ENCODE results near the gene TMEM100.

Gene TMEM100

DNA sequence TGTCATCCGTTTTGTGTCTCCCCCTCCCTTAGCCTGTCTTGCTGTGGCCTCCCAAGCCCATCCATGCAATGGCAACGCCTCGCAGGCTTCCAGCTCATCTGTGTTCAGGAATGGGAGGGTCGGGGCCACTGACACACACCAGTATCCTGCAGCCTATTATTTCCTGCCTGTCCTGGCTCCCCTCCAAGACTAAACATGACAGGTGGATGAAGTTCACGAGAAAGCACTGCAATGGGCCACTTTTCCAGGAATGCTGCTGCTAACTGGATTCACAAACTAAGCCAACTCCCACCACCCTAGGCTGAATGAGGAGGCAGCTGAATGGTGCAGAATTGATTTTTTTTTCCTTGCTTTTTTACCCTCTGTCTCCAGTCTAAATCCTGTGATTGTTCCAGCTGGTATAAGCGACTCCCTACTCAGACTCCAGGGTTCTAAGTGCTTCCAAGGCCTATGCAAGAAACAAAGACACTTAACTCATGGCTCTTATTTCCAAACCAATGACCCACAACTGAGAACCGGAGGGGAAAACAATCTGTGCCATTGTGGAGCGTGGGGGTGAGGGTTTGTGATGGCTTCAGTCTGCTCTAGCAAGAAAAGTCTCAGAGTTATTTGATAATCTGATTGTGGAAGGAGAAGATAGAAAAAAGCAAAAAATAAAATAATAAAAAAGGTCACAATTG is 23.3 kb downstream of the TMEM100 start:
- TF ChIP-seq GATA2 (IDR thresholded peaks at IDR 0.05; ENCODE audit: low read depth, low read length) (no peak), GATA3 (IDR thresholded peaks at IDR 0.05; ENCODE audit: low read depth, low read length) (no peak)

DNA sequence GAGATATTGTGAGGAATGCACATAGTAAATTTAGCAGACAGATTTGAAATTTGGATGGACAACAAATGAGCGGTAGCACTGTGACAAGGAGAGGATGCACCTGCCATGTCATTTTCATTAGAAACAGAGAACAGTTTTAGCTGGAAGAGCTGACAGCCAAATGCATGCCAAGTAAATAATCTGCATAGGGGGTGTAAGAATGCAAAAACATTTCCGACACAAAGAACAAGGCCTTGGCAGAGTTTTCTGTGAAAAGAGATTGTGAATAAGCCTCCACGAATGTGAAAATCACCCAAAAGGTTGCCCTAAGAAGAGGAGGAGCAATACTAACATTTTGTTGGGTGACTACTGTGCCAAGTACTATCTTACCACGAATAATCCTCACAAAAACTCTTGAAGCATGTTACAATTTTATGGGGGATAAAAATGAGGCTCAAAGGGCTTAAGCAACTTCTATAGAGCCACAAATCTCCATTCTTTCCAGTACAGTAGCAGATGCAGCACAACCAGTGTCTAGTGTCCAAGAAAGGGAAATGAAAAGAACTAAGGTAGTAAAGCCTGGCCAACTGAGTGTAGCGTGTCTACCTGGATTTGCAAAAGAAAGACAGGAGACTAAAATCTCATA is 28.3 kb downstream of the TMEM100 start:
- no peak for TF ChIP-seq GATA2 (IDR thresholded peaks at IDR 0.05; ENCODE audit: low read depth, low read length)
- no peak for TF ChIP-seq GATA3 (IDR thresholded peaks at IDR 0.05; ENCODE audit: low read depth, low read length)

DNA sequence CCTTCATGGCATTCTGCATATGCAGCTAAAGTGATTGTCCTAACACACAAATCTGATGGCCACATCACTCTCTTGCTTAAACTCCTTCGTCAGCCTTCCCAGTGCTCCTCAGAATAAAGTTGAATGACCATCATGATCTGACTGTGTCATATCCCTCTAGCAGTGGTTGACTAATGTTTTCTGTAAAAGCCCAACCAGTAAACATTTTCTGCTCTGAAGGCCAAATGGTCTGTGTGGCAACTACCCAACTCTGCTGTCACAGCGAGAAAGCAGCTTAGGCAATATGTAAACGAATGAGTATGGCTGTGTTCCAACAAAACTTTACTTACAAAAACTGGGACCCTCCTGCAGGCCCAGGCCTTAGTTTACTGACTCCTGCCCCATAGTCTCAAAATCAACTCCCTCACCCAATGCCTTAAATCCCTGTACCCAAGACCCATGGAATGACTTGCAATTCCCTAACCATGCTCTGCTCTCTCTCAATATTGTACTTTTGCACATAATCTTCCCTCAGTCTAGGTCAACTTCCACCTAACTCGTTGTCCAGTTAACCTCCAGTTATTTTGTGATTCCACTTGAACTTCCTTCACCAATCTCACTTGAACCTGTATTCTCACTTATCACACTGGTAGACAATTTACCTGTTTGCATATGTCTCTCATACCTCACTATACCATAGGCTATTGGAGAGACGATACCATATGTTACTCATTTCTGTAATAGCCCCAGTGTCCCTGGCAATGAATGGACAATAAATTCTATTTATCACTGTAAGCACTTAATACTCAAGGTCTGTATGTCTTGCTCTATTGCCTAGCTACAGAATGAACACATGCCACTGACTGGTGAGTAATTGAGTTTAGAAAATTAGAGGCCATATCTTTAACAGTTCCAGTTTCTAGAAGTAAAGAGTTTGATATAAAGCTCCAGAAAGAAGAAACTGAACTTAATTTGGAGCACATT is 29.1 kb downstream of the TMEM100 start:
- TF ChIP-seq GATA3 (IDR thresholded peaks at IDR 0.05; ENCODE audit: low read depth, low read length): peak; percentile 49; the same call in 1 of the 2 replicates
- TF ChIP-seq GATA2 (IDR thresholded peaks at IDR 0.05; ENCODE audit: low read depth, low read length): no peak

DNA sequence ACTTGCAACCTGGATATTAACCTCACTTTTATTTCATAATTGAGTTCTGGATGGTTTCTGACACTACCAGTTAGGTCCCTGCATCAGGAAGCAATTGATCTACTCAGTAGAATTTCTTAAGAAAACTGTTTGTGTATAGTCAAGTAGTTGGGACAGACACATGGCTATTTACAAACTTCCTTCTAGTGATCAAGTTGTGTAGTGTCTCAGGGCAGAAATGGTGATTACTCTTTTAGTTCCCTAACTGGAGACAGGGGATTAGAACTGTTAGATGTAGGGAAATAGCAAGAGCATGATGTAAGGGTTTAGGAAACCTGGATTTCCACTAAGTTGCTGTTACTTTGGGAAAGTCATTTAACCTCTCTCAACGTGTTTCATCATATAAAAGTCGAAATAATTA is 30.4 kb downstream of the TMEM100 start:
- no peak for TF ChIP-seq GATA2 (IDR thresholded peaks at IDR 0.05; ENCODE audit: low read depth, low read length)
- no peak for TF ChIP-seq GATA3 (IDR thresholded peaks at IDR 0.05; ENCODE audit: low read depth, low read length)

DNA sequence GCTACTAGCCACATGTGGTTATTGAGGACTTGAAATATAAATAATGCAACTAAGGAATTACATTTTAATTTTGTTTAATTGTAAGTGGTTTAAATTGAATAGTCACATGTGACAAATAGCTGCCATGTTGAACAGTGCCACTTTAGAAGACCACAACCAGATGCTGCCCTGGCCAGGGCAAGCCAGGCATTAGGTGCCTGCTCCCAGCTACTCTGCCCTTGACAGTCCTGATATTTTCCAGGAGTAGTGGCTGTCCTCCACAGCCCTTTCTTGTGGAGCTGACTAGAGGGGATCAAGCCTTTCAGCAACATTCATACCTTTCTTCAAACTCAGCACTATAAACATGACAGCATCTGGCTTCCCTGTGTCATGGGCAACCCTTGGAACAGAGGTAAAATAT is 31.0 kb downstream of the TMEM100 start:
- no peak for TF ChIP-seq GATA2 (IDR thresholded peaks at IDR 0.05; ENCODE audit: low read depth, low read length)
- no peak for TF ChIP-seq GATA3 (IDR thresholded peaks at IDR 0.05; ENCODE audit: low read depth, low read length)

DNA sequence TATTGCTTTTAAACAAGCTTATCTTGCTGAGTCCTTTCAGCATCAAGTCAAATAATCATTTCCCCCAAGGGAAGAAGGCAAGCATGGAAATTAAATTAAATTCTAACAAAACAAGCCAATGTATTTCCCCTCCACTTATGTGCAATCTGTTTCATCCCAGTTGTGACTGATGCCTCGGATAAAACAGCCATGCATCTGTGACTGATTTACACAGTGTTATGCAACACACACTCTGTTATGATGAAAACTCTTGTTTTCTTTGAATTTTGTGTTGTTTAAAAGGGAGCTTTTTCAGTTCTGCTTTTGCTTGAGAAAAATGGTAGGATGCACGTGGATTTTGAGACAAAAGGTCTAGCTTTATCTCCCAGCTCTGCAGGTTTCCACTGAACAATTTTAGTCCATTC is 32.6 kb downstream of the TMEM100 start:
- TF ChIP-seq GATA2 (IDR thresholded peaks at IDR 0.05; ENCODE audit: low read depth, low read length) (peak; percentile 97), GATA3 (IDR thresholded peaks at IDR 0.05; ENCODE audit: low read depth, low read length) (peak; percentile 99)

DNA sequence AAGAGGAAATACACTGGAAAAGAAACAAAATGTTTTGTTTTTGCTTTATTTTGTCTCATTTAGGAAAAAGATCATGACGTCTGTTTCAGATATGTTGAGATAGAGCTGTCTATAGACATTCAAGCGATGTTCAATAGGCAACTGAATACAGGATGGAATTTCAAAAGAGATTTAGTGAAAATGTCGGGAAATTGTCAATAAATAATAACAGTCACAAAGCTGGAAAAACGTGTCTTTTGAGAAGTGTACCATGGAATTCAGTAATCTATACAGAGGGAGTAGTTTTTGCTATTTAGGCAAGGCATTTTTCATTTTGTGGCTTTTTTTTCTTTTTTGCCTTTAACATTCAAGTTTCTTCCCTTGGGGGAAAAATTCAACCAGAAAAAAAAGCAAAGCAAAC is 33.0 kb downstream of the TMEM100 start:
- TF ChIP-seq GATA2 (IDR thresholded peaks at IDR 0.05; ENCODE audit: low read depth, low read length) (no peak), GATA3 (IDR thresholded peaks at IDR 0.05; ENCODE audit: low read depth, low read length) (no peak)

DNA sequence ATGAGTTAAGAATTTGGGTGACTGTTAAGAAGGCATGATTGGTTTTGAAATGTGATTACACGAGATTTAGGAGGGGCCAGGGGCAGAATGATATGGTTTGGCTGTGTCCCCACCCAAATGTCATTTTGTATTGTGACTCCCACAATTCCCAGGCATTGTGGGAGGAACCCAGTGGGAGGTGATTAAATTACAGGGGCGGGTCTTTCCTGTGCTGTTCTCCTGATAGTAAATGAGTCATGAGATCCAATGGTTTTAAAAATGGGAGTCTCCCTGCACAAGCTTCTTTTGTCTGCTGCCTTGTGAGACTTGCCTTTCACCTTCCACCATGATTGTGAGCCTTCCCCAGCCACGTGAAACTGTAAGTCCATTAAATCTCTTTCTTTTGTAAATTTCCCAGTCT is 34.6 kb downstream of the TMEM100 start:
- TF ChIP-seq GATA2 (IDR thresholded peaks at IDR 0.05; ENCODE audit: low read depth, low read length) (no peak), GATA3 (IDR thresholded peaks at IDR 0.05; ENCODE audit: low read depth, low read length) (no peak)

DNA sequence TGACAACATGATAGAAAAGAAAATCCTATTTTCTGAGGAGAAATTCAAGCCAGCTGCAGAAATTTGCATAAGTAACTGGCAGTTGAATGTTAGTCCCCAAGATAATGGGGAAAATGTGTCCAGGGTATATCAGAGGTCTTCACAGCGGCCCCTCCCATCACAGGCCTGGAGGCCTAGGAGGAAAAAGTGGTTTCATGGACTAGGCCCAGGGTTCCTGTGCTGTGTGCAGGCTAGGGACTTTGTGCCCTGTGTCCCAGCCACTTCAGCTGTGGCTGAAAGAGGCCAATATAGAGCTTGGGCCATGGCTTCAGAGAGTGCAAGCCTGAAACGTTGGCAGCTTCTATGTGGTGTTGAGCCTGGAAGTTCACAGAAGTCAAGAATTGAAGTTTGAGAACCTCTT is 35.6 kb downstream of the TMEM100 start:
- TF ChIP-seq GATA3 (IDR thresholded peaks at IDR 0.05; ENCODE audit: low read depth, low read length): no peak
- TF ChIP-seq GATA2 (IDR thresholded peaks at IDR 0.05; ENCODE audit: low read depth, low read length): no peak

DNA sequence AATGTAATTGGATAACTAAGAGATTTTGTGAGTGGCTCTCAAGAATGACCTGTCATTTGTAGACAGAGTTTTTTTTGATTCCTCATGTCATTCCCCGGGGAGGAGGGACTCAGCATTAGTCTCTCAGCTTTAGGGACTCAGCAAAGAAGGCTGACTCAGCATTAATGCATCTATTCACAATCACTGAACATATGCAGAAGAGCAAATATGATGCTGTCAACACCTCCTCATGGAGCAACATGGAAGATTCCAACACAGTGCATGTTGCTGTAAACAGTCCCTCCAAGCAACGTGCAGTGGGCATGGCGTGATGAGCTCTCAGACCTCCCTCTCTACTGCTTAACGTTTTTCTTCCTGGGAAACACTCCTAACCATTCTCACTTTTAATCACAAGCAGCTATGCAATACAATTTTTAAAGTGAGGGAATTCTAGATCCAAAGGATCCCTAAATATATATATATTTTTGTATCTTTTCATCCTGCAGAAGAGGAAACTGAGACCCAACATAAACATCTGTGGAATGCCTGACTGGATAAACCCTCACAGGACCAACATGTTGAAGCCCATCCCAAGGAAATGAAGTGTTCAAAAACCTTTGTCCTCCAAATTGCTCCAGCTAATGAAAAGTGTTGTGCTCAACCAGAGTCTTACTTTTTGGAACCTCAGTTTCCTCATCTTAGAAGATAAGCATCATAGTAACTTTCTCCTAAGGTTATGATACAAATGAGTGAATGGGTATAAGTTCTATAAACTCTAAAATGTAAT is 38.9 kb downstream of the TMEM100 start:
- no peak for TF ChIP-seq GATA3 (IDR thresholded peaks at IDR 0.05; ENCODE audit: low read depth, low read length)
- no peak for TF ChIP-seq GATA2 (IDR thresholded peaks at IDR 0.05; ENCODE audit: low read depth, low read length)

DNA sequence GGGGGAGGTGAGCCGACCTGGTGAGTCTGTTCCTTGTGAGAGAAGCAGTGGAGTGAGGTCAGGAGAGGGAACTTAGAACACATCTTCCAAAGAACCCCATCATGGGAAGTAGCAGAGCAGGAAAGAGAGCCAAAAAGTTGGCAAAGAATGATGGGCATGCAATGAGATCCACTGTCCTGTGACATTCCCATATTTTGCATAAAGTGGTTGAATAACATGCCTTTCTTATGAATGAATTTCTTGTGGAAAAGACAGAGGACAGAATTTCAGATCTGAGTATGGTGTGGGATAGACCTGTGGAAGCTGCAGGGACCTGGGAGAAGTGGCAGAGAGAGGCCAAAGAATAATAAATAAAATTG is 41.3 kb downstream of the TMEM100 start:
- no peak for TF ChIP-seq GATA2 (IDR thresholded peaks at IDR 0.05; ENCODE audit: low read depth, low read length)
- no peak for TF ChIP-seq GATA3 (IDR thresholded peaks at IDR 0.05; ENCODE audit: low read depth, low read length)

DNA sequence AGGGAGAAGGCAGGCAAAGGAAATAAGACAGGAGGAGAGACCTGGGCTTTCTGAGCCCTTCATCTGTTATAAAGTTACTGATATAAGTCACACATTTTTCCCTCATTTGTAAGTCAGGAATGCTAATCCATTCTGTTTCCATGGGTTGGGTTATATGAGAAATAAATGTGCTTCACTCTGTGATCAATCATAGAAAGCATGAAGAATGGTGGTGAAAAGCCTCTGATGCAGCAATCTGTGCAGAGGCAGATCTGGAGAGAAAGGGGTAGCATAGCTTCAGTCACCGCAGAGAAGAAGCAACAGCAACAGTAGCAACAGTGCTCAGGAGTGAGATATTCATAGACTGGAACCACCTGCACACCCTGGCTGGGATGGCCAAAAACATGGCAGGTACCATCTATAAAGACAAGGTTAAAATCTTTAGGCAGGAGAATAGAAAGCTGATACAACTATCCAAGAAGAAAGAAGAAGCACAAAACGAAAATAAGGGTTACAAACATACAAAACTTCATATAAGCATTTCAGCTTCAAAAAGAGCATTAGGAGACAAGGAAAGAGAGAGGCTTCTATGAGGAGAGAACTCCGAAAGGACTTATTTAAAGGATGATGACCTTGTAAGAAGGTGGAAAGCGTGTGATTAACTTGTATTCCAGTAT is 41.9 kb downstream of the TMEM100 start:
- TF ChIP-seq GATA3 (IDR thresholded peaks at IDR 0.05; ENCODE audit: low read depth, low read length) (no peak), GATA2 (IDR thresholded peaks at IDR 0.05; ENCODE audit: low read depth, low read length) (no peak)

DNA sequence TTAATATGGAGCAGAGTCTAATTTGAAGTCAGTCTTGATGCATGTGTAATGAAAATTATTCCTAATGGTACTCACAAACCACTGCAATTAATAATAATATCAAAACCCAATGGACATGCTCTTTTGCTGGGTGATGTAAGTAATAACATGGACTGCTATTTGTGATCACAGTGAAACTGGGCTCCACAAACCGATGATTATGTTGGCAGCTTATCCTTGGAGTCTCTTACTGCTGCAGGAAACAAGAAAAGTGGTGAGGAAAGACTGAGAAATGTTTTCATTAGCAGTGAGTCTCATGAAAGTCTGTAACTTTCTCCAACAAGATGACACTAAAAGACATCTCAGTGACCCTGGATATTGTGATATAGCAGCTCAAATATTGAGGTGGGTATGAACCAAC is 45.2 kb downstream of the TMEM100 start:
- no peak for TF ChIP-seq GATA2 (IDR thresholded peaks at IDR 0.05; ENCODE audit: low read depth, low read length)
- no peak for TF ChIP-seq GATA3 (IDR thresholded peaks at IDR 0.05; ENCODE audit: low read depth, low read length)

Measured in SH-SY5Y (cell line).